Central memory CD8-positive, alpha-beta T cell (primary cell): ENCODE results near the gene NPTN.

ENCODE experiments used
- ATAC-seq: fragments of 150-1000 bp; cut with Tn5 transposase; replicated peaks from 2 replicates; pipeline ENCODE4 v1.10.0; 2022; ENCODE audit warnings: mild to moderate bottlenecking, moderate FRiP score, moderate number of reproducible peaks; ENCODE audit not compliant: poor library complexity, severe bottlenecking; ENCODE audit errors: extremely low read depth
- DNase-seq, 2 donors: peaks; one replicate each; pipeline ENCODE4 v3.0.0; 2021; ENCODE audit warnings: low spot score in 2 of 2
- H3K27ac Mint-ChIP-seq: one replicate; pipeline ENCODE4 v1.8.0; 2022; ENCODE audit warnings: low read depth, mild to moderate bottlenecking, moderate library complexity, mixed read lengths
- H3K27me3 Mint-ChIP-seq: one replicate; pipeline ENCODE4 v1.8.0; 2022; ENCODE audit warnings: mixed read lengths
- H3K36me3 Mint-ChIP-seq: one replicate; pipeline ENCODE4 v1.8.0; 2022; ENCODE audit warnings: mild to moderate bottlenecking, moderate library complexity, mixed read lengths; ENCODE audit not compliant: insufficient read depth
- H3K4me1 Mint-ChIP-seq: one replicate; pipeline ENCODE4 v1.8.0; 2022; ENCODE audit warnings: mixed read lengths
- H3K4me3 Mint-ChIP-seq: one replicate; pipeline ENCODE4 v1.8.0; 2022; ENCODE audit warnings: mild to moderate bottlenecking, moderate library complexity, mixed read lengths
- H3K9me3 Mint-ChIP-seq: one replicate; pipeline ENCODE4 v1.8.0; 2022; ENCODE audit warnings: mixed read lengths

NPTN gene

GRCh38 chr15:73540161-73540560 lies 93.0 kb downstream of the NPTN start:
- no peak overlapping the region for H3K27ac Mint-ChIP-seq
- no peak overlapping the region for H3K4me3 Mint-ChIP-seq
- no peak for DNase-seq
- ATAC-seq = no peak
- H3K9me3 Mint-ChIP-seq = no peaks in the 10 kb centered on the region
- peaks cover under 1% of the 10 kb centered on the region for H3K36me3 Mint-ChIP-seq
- no peaks in the 10 kb centered on the region for H3K27me3 Mint-ChIP-seq
- H3K4me1 Mint-ChIP-seq = no peaks in the 10 kb centered on the region

GRCh38 chr15:73539212-73540128 lies 93.7 kb downstream of the NPTN start:
- DNase-seq (no peak), ATAC-seq (no peak)
- no peak overlapping the region for H3K4me3 Mint-ChIP-seq
- H3K4me1 Mint-ChIP-seq = no peaks in the 10 kb centered on the region
- no peaks in the 10 kb centered on the region for H3K27me3 Mint-ChIP-seq
- H3K36me3 Mint-ChIP-seq = no peaks in the 10 kb centered on the region
- H3K9me3 Mint-ChIP-seq = no peaks in the 10 kb centered on the region
- no peak overlapping the region for H3K27ac Mint-ChIP-seq

- no peaks in the 10 kb centered on the region for H3K36me3 Mint-ChIP-seq
- no peak overlapping the region for H3K27ac Mint-ChIP-seq
- H3K4me1 Mint-ChIP-seq = no peaks in the 10 kb centered on the region
- DNase-seq = no peak
- H3K4me3 Mint-ChIP-seq = no peak overlapping the region
- H3K9me3 Mint-ChIP-seq = no peaks in the 10 kb centered on the region
- ATAC-seq = no peak
- H3K27me3 Mint-ChIP-seq = no peaks in the 10 kb centered on the region
Measured at GRCh38 chr15:73538563-73539211, 94.5 kb downstream of the NPTN start.

- H3K4me1 Mint-ChIP-seq = no peaks in the 10 kb centered on the region
- no peak for ATAC-seq
Measured at GRCh38 chr15:73538123-73538522, 95.1 kb downstream of the NPTN start.

GRCh38 chr15:73530649-73531048 lies 102.5 kb downstream of the NPTN start:
- no peak overlapping the region for H3K27ac Mint-ChIP-seq
- DNase-seq = no peak
- no peak for ATAC-seq

More at GRCh38 chr15:73538123-73538522, 95.1 kb downstream of the NPTN start:
- Mint-ChIP-seq H3K27me3 (no peaks in the 10 kb centered on the region), H3K27ac (no peak overlapping the region), H3K4me3 (no peak overlapping the region), H3K9me3 (no peaks in the 10 kb centered on the region), H3K36me3 (no peaks in the 10 kb centered on the region)
- no peak for DNase-seq

GRCh38 chr15:73527598-73527997 lies 105.6 kb downstream of the NPTN start:
- Mint-ChIP-seq H3K27me3 (no peaks in the 10 kb centered on the region), H3K4me1 (no peaks in the 10 kb centered on the region), H3K27ac (no peak overlapping the region), H3K36me3 (peaks cover 2% of the 10 kb centered on the region), H3K4me3 (no peak overlapping the region), H3K9me3 (no peaks in the 10 kb centered on the region)
- DNase-seq (no peak), ATAC-seq (no peak)

More at GRCh38 chr15:73530649-73531048, 102.5 kb downstream of the NPTN start:
- Mint-ChIP-seq H3K27me3 (no peaks in the 10 kb centered on the region), H3K4me3 (no peak overlapping the region), H3K36me3 (peaks cover 2% of the 10 kb centered on the region), H3K9me3 (no peaks in the 10 kb centered on the region), H3K4me1 (no peaks in the 10 kb centered on the region)

GRCh38 chr15:73524919-73525318 lies 108.3 kb downstream of the NPTN start:
- Mint-ChIP-seq H3K4me1 (peaks cover 17% of the 10 kb centered on the region), H3K27me3 (no peaks in the 10 kb centered on the region), H3K36me3 (no peaks in the 10 kb centered on the region), H3K27ac (no peak overlapping the region), H3K4me3 (no peak overlapping the region), H3K9me3 (no peaks in the 10 kb centered on the region)
- DNase-seq (no peak), ATAC-seq (no peak)

GRCh38 chr15:73522011-73522410 lies 111.2 kb downstream of the NPTN start:
- Mint-ChIP-seq H3K27ac (no peak overlapping the region), H3K4me1 (peaks cover 42% of the 10 kb centered on the region), H3K4me3 (no peak overlapping the region), H3K27me3 (no peaks in the 10 kb centered on the region), H3K36me3 (no peaks in the 10 kb centered on the region), H3K9me3 (no peaks in the 10 kb centered on the region)
- DNase-seq (no peak), ATAC-seq (no peak)

GRCh38 chr15:73518876-73519733 lies 114.1 kb downstream of the NPTN start:
- H3K27ac Mint-ChIP-seq = peak overlapping the region; percentile 63
- H3K4me1 Mint-ChIP-seq = peaks cover 50% of the 10 kb centered on the region
- H3K27me3 Mint-ChIP-seq = no peaks in the 10 kb centered on the region
- H3K9me3 Mint-ChIP-seq = no peaks in the 10 kb centered on the region
- H3K4me3 Mint-ChIP-seq = peak overlapping the region; percentile 26
- H3K36me3 Mint-ChIP-seq = no peaks in the 10 kb centered on the region
- peak; percentile 76 for ATAC-seq
- no peak for DNase-seq

- no peak for DNase-seq
- Mint-ChIP-seq H3K27ac (peak overlapping the region; percentile 63), H3K4me3 (peak overlapping the region; percentile 40), H3K27me3 (no peaks in the 10 kb centered on the region), H3K9me3 (no peaks in the 10 kb centered on the region), H3K4me1 (peaks cover 50% of the 10 kb centered on the region), H3K36me3 (no peaks in the 10 kb centered on the region)
- no peak for ATAC-seq
Measured at GRCh38 chr15:73518180-73518862, 114.9 kb downstream of the NPTN start.

- no peaks in the 10 kb centered on the region for H3K27me3 Mint-ChIP-seq
- H3K27ac Mint-ChIP-seq = peak overlapping the region; percentile 77
- H3K4me3 Mint-ChIP-seq = peak overlapping the region; percentile 40
- DNase-seq = no peak
- H3K9me3 Mint-ChIP-seq = no peaks in the 10 kb centered on the region
- ATAC-seq = no peak
- H3K36me3 Mint-ChIP-seq = no peaks in the 10 kb centered on the region
- H3K4me1 Mint-ChIP-seq = peaks cover 50% of the 10 kb centered on the region
Measured at GRCh38 chr15:73517566-73517965, 115.6 kb downstream of the NPTN start.

GRCh38 chr15:73515527-73515926 lies 117.7 kb downstream of the NPTN start:
- no peaks in the 10 kb centered on the region for H3K27me3 Mint-ChIP-seq
- H3K4me3 Mint-ChIP-seq = no peak overlapping the region
- H3K4me1 Mint-ChIP-seq = peaks cover 33% of the 10 kb centered on the region
- H3K27ac Mint-ChIP-seq = peak overlapping the region; percentile 38
- ATAC-seq (no peak), DNase-seq (no peak)
- H3K9me3 Mint-ChIP-seq = no peaks in the 10 kb centered on the region
- peaks cover 2% of the 10 kb centered on the region for H3K36me3 Mint-ChIP-seq
